Natural killer cell (primary cell): ENCODE data around the gene PRDM16. TPM values are rescaled to one million over a fixed set of nuclear protein-coding genes. Genes with fewer than 3 reads are reported as not detected.

ENCODE experiments used
- ATAC-seq, 3 donors: fragments of 150-1000 bp in 2 of 3; fragments of 200-7000 bp in 1 of 3; cut with Tn5 transposase; 1 replicate in 1 of 3; 2 replicates in 2 of 3; pipeline ENCODE4 v1.10.0; 2021; ENCODE audit warnings: mild to moderate bottlenecking in 2 of 3, moderate library complexity in 2 of 3
- DNase-seq, 2 donors: peaks; one replicate each; pipeline versions ENCODE4 v3.0.0 to v3.0.0-alpha.2; 2013 to 2021; ENCODE audit warnings: mixed read lengths in 1 of 2
- H3K27ac ChIP-seq: one replicate; pipeline ENCODE4 v1.5.1; 2013; ENCODE audit warnings: mild to moderate bottlenecking, low read length
- H3K27me3 ChIP-seq: one replicate; pipeline ENCODE4 v1.6.1; 2013; ENCODE audit warnings: low read length; ENCODE audit not compliant: control insufficient read depth, insufficient read depth
- H3K36me3 ChIP-seq: one replicate; pipeline ENCODE4 v1.6.1; 2013; ENCODE audit warnings: low read length; ENCODE audit not compliant: control insufficient read depth, insufficient read depth
- H3K4me1 ChIP-seq: one replicate; pipeline ENCODE4 v1.6.1; 2013; ENCODE audit warnings: low read length; ENCODE audit not compliant: control insufficient read depth, insufficient read depth
- H3K4me3 ChIP-seq: one replicate; pipeline ENCODE4 v1.5.1; 2013; ENCODE audit warnings: low read length
- H3K9me3 ChIP-seq: one replicate; pipeline ENCODE4 v1.6.1; 2013; ENCODE audit warnings: low read length; ENCODE audit not compliant: control insufficient read depth, insufficient read depth
- H3K27ac Mint-ChIP-seq, 2 donors: one replicate each; pipeline ENCODE4 v1.8.0; 2022; ENCODE audit warnings: mild to moderate bottlenecking in 2 of 2, mixed read lengths in 2 of 2, moderate library complexity in 1 of 2
- H3K27me3 Mint-ChIP-seq, 2 donors: one replicate each; pipeline ENCODE4 v1.8.0; 2022; ENCODE audit warnings: low read depth in 2 of 2, mixed read lengths in 2 of 2
- H3K36me3 Mint-ChIP-seq: one replicate; pipeline ENCODE4 v1.8.0; 2022; ENCODE audit warnings: mixed read lengths
- H3K4me1 Mint-ChIP-seq, 2 donors: one replicate each; pipeline ENCODE4 v1.8.0; 2022; ENCODE audit warnings: mixed read lengths in 2 of 2
- H3K4me3 Mint-ChIP-seq: one replicate; pipeline ENCODE4 v1.8.0; 2022; ENCODE audit warnings: mild to moderate bottlenecking, moderate library complexity, mixed read lengths
- H3K9me3 Mint-ChIP-seq, 2 donors: one replicate each; pipeline ENCODE4 v1.8.0; 2022; ENCODE audit warnings: mixed read lengths in 2 of 2
- WGBS: methylation state at CpG from one replicate; pipeline ENCODE4 v1.1.7; 2013; ENCODE audit warnings: missing lambda C conversion rate; ENCODE audit not compliant: insufficient coverage; 5-methylcytosine and 5-hydroxymethylcytosine counted together
- intact Hi-C: fragments of 100-400 bp; cut with micrococcal nuclease; formaldehyde crosslinking; loops from one replicate; pipeline ENCODE4 v1.14.2; 2022
- total RNA-seq, 4 donors: library from RNA; stranded (reverse); fragments of 120-200 nt in 1 of 4; gene quantifications; one replicate each; pipeline versions ENCODE4 v1.2.3 to v1.2.4, GENCODE V29; 2013 to 2022
- TF ChIP-seq, protein P1 (sequence below): fragments of 200-600 bp; IDR thresholded peaks from one replicate; pipeline ENCODE4 v1.8.0; 2022; ENCODE audit warnings: antibody characterized with exemption

Gene PRDM16
- total RNA-seq, 3 donors from 2014 or later (not counting 1 experiment from before 2014, with no cell fraction given): 0.25 to 0.64 TPM; not detected in 1

DNA sequence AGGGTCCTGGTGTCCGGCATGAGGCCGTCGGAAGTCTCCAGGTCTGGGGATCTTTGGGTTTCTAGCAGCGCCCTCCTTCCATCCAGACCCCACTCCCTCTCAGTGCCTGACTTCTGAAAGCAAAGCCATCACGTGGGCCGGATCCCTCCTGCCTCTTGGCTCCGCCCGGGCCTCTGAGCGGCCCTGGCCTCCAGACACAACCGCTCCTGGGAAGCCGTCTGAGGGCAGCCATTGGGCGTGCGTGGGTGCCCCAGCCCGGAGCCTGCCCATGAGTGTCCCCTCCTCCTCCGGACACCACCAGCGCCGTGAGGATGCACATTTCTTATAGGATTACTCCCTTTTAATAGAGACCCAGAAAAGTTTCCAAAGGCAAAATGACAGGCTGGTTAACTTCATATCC, 248.5 kb downstream of the PRDM16 start:
- Histone ChIP-seq H3K4me1 (peaks cover 13% of the 10 kb centered on the region), H3K4me3 (no peak overlapping the region), H3K36me3 (no peaks in the 10 kb centered on the region), H3K9me3 (peaks cover 16% of the 10 kb centered on the region), H3K27me3 (no peaks in the 10 kb centered on the region), H3K27ac (no peak overlapping the region)
- H3K27ac Mint-ChIP-seq: peak overlapping the region; percentile 85 to 95
- TF ChIP-seq, protein P1, sequence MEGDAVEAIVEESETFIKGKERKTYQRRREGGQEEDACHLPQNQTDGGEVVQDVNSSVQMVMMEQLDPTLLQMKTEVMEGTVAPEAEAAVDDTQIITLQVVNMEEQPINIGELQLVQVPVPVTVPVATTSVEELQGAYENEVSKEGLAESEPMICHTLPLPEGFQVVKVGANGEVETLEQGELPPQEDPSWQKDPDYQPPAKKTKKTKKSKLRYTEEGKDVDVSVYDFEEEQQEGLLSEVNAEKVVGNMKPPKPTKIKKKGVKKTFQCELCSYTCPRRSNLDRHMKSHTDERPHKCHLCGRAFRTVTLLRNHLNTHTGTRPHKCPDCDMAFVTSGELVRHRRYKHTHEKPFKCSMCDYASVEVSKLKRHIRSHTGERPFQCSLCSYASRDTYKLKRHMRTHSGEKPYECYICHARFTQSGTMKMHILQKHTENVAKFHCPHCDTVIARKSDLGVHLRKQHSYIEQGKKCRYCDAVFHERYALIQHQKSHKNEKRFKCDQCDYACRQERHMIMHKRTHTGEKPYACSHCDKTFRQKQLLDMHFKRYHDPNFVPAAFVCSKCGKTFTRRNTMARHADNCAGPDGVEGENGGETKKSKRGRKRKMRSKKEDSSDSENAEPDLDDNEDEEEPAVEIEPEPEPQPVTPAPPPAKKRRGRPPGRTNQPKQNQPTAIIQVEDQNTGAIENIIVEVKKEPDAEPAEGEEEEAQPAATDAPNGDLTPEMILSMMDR: no peak
- no peak for DNase-seq
- no peaks in the 10 kb centered on the region for H3K36me3 Mint-ChIP-seq
- ATAC-seq: no peak
- intact Hi-C loops: no loop called here
- H3K4me3 Mint-ChIP-seq: no peak overlapping the region
- 94% methylated on average over 17 of the region's 17 CpGs for WGBS
- peaks cover 17 to 21% of the 10 kb centered on the region in 2 donors for H3K27me3 Mint-ChIP-seq
- peaks cover 6 to 8% of the 10 kb centered on the region in 2 donors for H3K9me3 Mint-ChIP-seq
- H3K4me1 Mint-ChIP-seq: peaks cover 8 to 14% of the 10 kb centered on the region in 2 donors

GRCh38 chr1:3318329-3318728, 249.3 kb downstream of the PRDM16 start:
- Mint-ChIP-seq H3K9me3 (peaks cover 6 to 8% of the 10 kb centered on the region in 2 donors), H3K36me3 (no peaks in the 10 kb centered on the region), H3K4me1 (peaks cover 8 to 14% of the 10 kb centered on the region in 2 donors), H3K27ac (peak overlapping the region; percentile 53 to 58), H3K4me3 (no peak overlapping the region), H3K27me3 (peaks cover 13 to 17% of the 10 kb centered on the region in 2 donors)
- Histone ChIP-seq H3K4me1 (peaks cover 9% of the 10 kb centered on the region), H3K27ac (no peak overlapping the region), H3K27me3 (no peaks in the 10 kb centered on the region), H3K9me3 (peaks cover 16% of the 10 kb centered on the region), H3K36me3 (no peaks in the 10 kb centered on the region), H3K4me3 (no peak overlapping the region)
- 88% methylated on average over 1 of the region's 2 CpGs for WGBS
- ATAC-seq (no peak), DNase-seq (no peak)
- TF ChIP-seq, protein P1: no peak
- intact Hi-C loops: no loop called here

DNA sequence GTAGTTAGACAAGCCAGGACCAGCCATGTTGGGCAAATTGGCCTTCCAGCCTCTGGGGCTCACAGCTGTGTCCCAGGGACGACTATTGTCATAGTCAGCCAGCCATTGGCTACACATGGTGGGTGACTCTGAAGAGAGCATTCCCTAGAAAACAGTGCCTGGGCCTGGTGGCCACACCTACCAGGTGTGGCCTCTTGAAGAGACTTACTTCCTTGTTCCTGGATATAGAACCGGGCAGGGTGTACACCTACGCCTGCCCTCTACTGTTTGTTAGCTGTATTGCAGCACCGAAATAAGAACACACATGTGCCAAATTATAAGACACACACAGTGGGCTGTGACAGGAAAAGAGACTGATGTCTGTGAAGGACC, 250.9 kb downstream of the PRDM16 start:
- peaks cover 6 to 8% of the 10 kb centered on the region in 2 donors for H3K9me3 Mint-ChIP-seq
- no peak overlapping the region for H3K4me3 Mint-ChIP-seq
- Histone ChIP-seq H3K4me1 (peaks cover 9% of the 10 kb centered on the region), H3K27me3 (no peaks in the 10 kb centered on the region), H3K4me3 (no peak overlapping the region), H3K27ac (no peak overlapping the region), H3K36me3 (no peaks in the 10 kb centered on the region), H3K9me3 (peaks cover 16% of the 10 kb centered on the region)
- peaks cover 8 to 9% of the 10 kb centered on the region in 2 donors for H3K27me3 Mint-ChIP-seq
- peaks cover 8 to 14% of the 10 kb centered on the region in 2 donors for H3K4me1 Mint-ChIP-seq
- H3K27ac Mint-ChIP-seq: peak overlapping the region in 1 of 2 donors; percentile 35
- ATAC-seq (peak in 1 of 3 donors; percentile 27), DNase-seq (peak in 1 of 2 donors; percentile 52)
- 50% methylated on average over 4 of the region's 4 CpGs for WGBS
- no peaks in the 10 kb centered on the region for H3K36me3 Mint-ChIP-seq
- TF ChIP-seq, protein P1: peak; percentile 48
- intact Hi-C loops: no loop called here
